Right ventricle myocardium inferior (tissue), 1 donor: Measurements from ENCODE around the gene ARG1. TPM values are rescaled to one million over a fixed set of nuclear protein-coding genes. Genes with fewer than 3 reads are reported as not detected.
A peak's percentile ranks its signal among the peaks of the same experiment; 100 is the strongest.

Source experiments
- ATAC-seq: fragments of 200-7000 bp; cut with Tn5 transposase; one replicate; pipeline ENCODE4 v1.9.1; 2020; ENCODE audit warnings: mild to moderate bottlenecking, moderate library complexity
- DNase-seq: peaks from one replicate; pipeline ENCODE4 v3.0.0; 2021; ENCODE audit errors: missing footprints
- intact Hi-C: fragments of 100-400 bp; cut with DNase I; formaldehyde crosslinking; loops from one replicate; pipeline ENCODE4 v1.11.0; 2022
- total RNA-seq: library from RNA; stranded (reverse); fragmentation: NEBNext Ultra II Directional; extraction: Animal tissue kit (Norgen Biotek cat#: 25700); gene quantifications from one replicate; pipeline ENCODE4 v1.2.1, GENCODE V29; 2021
- donor health status: DM: no; HTN: yes; CAD: no; lungs with severe emphysema.

The ARG1 gene
- total RNA-seq, 1 donor from 2014 or later: 0.35 TPM

GRCh38 chr6:131574686-131575085 is 1.7 kb downstream of the ARG1 start:
- DNase-seq: no peak
- no peak for ATAC-seq
- intact Hi-C loops: no loop called here

GRCh38 chr6:131575834-131576478 is 2.9 kb downstream of the ARG1 start:
- intact Hi-C loops: no loop called here
- DNase-seq: no peak
- no peak for ATAC-seq

GRCh38 chr6:131581523-131581922 is 8.5 kb downstream of the ARG1 start:
- ATAC-seq: no peak
- intact Hi-C loops: no loop called here
- DNase-seq: no peak

DNA sequence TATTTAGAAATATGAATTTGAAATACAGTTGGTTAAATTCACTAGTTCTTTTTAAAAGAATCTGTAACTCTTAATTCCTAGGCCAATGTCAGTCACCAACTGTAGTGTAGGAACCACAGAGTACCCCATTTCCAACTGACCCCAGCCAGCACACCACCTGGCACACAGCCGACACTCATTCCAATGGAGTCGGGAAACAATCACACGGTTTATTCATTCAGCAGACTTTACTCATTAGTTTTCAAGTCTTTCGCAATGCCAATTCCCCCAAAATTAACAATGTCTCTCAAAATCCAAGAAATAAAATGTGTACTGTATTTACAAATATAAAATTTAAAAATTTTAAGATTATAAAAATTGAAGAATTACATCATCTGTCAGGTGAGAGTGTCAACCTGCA is 13.5 kb downstream of the ARG1 start:
- DNase-seq (no peak), ATAC-seq (no peak)
- intact Hi-C loops: no loop called here

DNA sequence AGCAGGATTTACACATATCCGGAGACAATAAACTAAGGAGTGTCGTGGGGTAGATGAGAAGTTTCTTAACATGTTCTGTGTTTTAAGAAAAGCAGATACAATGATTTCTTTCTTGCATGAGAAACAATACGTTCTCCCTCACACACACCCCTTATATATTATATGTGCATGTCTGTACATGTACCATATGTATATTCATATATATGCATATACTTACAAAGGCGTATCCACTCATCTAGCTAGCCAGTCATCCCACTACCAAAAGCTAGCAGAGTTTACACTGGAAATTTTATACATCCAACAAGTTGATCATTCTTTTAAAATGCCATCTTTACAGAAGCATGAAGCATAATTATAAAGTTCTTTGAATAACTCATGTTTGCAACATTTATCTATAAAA is 14.9 kb downstream of the ARG1 start:
- intact Hi-C loops: no loop called here

GRCh38 chr6:131588643-131589042 is 15.6 kb downstream of the ARG1 start:
- DNase-seq (no peak), ATAC-seq (no peak)
- intact Hi-C loops: no loop called here

More for the DNA sequence above, 14.9 kb downstream of the ARG1 start:
- no peak for ATAC-seq
- no peak for DNase-seq

- no peak for ATAC-seq
- intact Hi-C loops: no loop called here
- DNase-seq: no peak
Observed at GRCh38 chr6:131592935-131593334, 19.9 kb downstream of the ARG1 start.

DNA sequence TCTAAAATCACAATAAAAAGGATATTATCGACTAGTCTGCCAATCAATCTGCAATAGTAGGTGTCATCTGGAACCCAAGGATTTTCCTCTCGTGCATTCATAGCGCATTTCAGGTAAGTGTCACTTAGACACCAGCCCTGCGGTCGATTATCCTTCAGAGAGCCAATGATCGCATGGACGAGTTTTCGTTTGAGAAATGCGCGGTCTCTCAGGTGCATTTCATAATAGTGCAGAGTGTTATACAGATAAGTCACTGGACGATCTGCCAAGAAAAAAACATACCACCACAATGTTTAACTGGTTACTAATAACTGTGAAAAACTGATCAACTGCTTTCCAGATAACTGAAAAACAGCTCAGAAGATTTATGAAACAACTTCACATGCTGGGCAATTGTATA is 21.0 kb downstream of the ARG1 start:
- ATAC-seq: no peak
- intact Hi-C loops: no loop called here

DNA sequence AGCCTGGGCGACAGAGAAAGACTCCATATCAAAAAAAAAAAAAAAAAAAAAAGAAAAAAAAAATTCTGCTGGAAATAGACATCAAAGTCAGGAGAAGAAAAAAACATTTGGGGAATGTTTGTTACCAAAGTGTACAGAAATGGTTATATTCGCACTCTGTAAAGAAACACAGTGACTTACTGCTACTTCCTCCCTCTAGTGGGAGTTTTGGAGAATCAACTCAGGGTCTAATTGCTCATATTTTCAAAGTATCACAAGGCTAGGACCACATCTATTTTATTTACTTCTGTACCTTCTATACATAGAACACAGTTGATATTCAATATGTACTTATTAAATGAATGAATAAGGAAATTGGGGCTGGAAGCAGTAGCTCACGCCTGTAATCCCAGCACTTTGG is 24.4 kb downstream of the ARG1 start:
- DNase-seq: no peak
- no peak for ATAC-seq
- intact Hi-C loops: no loop called here

More for the DNA sequence above, 21.0 kb downstream of the ARG1 start:
- DNase-seq: no peak

- ATAC-seq (peak; percentile 48), DNase-seq (no peak)
- intact Hi-C loops: no loop called here
Observed at GRCh38 chr6:131600716-131601115, 27.7 kb downstream of the ARG1 start.

GRCh38 chr6:131602781-131603312 is 29.8 kb downstream of the ARG1 start:
- intact Hi-C loops: no loop called here
- ATAC-seq: no peak

DNA sequence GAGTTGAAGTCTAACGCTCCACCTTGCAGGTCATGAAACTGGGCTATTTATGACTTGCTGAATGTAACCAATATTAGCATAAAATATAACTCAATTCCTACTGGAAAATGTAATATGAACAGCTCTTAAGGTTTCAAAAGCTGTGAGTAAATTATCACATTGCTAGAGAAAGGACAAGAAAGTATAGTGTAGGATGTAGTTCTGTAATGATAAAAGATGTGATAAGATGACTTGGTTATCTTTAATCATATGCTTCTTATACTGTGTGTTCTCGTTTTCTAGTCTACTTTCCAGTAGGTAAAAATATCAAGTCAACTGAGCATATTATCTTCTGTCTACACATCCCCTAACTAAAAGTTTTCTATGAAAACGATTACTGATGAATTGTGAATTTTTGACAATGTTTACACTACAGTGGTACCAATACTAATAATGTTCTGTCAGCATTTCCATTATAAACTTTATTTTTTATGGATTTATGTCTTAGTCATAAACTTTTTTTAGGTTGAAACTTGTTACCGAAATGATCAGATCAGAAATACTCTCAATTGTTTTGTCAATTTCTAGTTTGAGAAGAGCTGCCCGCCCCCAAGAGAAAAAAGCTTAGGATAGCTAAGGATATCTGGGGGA is 40.4 kb downstream of the ARG1 start:
- DNase-seq (no peak), ATAC-seq (no peak)
- intact Hi-C loops: no loop called here

More at GRCh38 chr6:131602781-131603312, 29.8 kb downstream of the ARG1 start:
- no peak for DNase-seq

GRCh38 chr6:131615275-131615674 is 42.2 kb downstream of the ARG1 start:
- DNase-seq (no peak), ATAC-seq (no peak)
- intact Hi-C loops: no loop called here

GRCh38 chr6:131627724-131628682 is 55.0 kb downstream of the ARG1 start, which contains the start of gene MED23:
Gene MED23 (minus strand): TSS chr6:131628242. CDS start chr6:131628049, 193 bp downstream.
- intact Hi-C loops: no loop called here
- peak; percentile 97 for DNase-seq
- ATAC-seq: peak; percentile 98

DNA sequence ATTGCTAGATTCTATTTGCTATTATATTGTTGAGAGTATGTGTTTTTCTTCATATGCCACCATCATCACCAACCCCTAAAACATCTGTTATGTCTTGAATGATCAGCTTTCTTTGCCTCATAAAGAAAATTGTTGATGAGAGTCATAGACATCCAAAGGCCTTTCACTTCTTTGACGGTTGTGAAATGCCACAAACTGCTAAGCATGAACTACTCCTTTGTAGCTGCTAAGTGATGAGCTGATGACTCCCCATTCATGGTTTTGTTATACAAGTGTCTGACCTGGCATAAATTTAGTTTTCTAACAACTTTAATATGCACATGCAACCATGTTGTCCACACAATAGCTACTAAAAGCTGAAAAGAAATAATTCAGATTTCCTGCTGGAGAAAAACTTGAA is 55.7 kb downstream of the ARG1 start:
- ATAC-seq (no peak), DNase-seq (no peak)
- intact Hi-C loops: no loop called here

GRCh38 chr6:131629651-131630050 is 56.6 kb downstream of the ARG1 start:
- no peak for DNase-seq
- intact Hi-C loops: no loop called here
- no peak for ATAC-seq

DNA sequence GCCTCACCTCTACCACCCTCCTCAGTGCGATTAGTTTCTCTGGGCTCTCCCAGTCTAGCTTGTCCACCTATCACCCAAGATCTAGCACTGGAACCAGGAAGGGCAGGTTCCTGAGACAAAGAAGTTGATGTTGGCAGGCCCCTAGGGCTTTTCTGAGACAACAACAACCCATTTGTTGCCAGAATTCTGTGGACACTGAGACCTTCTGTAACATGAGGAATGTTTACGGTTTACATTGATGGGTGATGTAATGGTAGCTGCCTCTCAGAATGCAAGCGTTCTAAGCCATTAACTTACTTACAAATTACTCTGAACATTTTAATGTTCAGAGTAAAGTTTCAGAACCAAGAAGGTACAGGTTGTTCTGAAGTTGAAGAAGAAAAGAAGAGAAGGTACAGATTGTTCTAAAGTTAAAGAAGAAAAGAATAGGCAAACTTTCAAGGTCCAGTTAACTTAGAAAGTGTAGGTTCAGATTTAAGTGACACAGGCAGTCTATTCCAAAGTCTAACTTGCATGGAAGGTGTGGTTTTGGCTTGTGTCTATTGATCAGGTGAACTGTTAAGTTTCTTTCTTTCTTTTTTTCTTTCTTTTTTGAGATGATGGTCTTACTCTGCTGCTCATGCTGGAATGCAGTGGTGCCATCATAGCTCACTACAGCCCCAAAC is 58.7 kb downstream of the ARG1 start:
- no peak for ATAC-seq
- DNase-seq: no peak
- intact Hi-C loops: no loop called here
